Panc1 (cell line): Measurements from ENCODE around the gene GFPT2. TPM values are rescaled to one million over a fixed set of nuclear protein-coding genes. Genes with fewer than 3 reads are reported as not detected.

Experiments used
- ATAC-seq: fragments of 200-7000 bp; cut with Tn5 transposase; 2 replicates; pipeline ENCODE4 v1.9.1; 2020; ENCODE audit warnings: mild to moderate bottlenecking, moderate library complexity
- BruUV-seq: library from RNA; stranded (reverse); fragments of 400-500 nt; replicated peaks from 2 replicates; lab custom pipeline; 2021; lab: Mats Ljungman, UMichigan
- CTCF ChIA-PET: fragments of 300-600 bp; sonication (Branson Sonifier 250); formaldehyde crosslinking; loops from one replicate; lab custom pipeline; 2022; ENCODE audit warnings: antibody characterized with exemption; lab: Charles Lee
- POLR2A ChIA-PET: fragments of 300-600 bp; sonication (Branson Sonifier 250); formaldehyde crosslinking; loops from one replicate; lab custom pipeline; 2022; ENCODE audit warnings: antibody characterized with exemption; lab: Charles Lee
- DNase-seq: peaks from one replicate; pipeline ENCODE4 v3.0.0-alpha.2; 2010; ENCODE audit warnings: low read depth, low spot score
- H3K27ac ChIP-seq: 2 replicates; pipeline ENCODE4 v1.5.1; 2011; ENCODE audit warnings: mild to moderate bottlenecking, low read length, inconsistent platforms
- H3K27me3 ChIP-seq: fragments of 200-500 bp; sonication (Bioruptor generic); 2 replicates; pipeline ENCODE4 v1.6.0; 2014; ENCODE audit warnings: low read length, inconsistent platforms; ENCODE audit not compliant: control insufficient read depth, insufficient read depth
- H3K36me3 ChIP-seq: fragments of 200-500 bp; sonication (Bioruptor generic); 2 replicates; pipeline ENCODE4 v1.5.1; 2014; ENCODE audit warnings: inconsistent platforms, mild to moderate bottlenecking, low read length, moderate library complexity; ENCODE audit not compliant: control insufficient read depth, insufficient read depth
- H3K4me1 ChIP-seq: 2 replicates; pipeline ENCODE4 v1.5.1; 2011; ENCODE audit warnings: inconsistent platforms, mild to moderate bottlenecking, low read length, moderate library complexity; ENCODE audit not compliant: control insufficient read depth, insufficient read depth
- H3K4me3 ChIP-seq, 2 experiments: 2 replicates each; pipeline ENCODE4 v1.5.1; 2011 to 2012; ENCODE audit warnings: low read depth in 2 of 2, low read length in 2 of 2, mild to moderate bottlenecking in 2 of 2, inconsistent platforms in 1 of 2, moderate library complexity in 1 of 2
- H3K9me3 ChIP-seq: fragments of 200-500 bp; sonication (Bioruptor generic); 2 replicates; pipeline ENCODE4 v1.5.1; 2014; ENCODE audit warnings: low read depth, mild to moderate bottlenecking, inconsistent platforms, low read length, moderate library complexity; ENCODE audit not compliant: control insufficient read depth, insufficient read depth
- CTCF ChIP-seq: fragments of 450-650 bp; IDR thresholded peaks from 2 replicates; pipeline ENCODE4 v1.5.1; 2017; ENCODE audit warnings: mild to moderate bottlenecking
- POLR2AphosphoS5 ChIP-seq: IDR thresholded peaks from 2 replicates; pipeline ENCODE4 v1.6.1; 2012; ENCODE audit warnings: mild to moderate bottlenecking, low read depth, low read length, moderate library complexity
- REST ChIP-seq, 2 experiments: IDR thresholded peaks; 2 replicates each; pipeline ENCODE4 v1.6.1; 2011 to 2012; ENCODE audit warnings: low read depth in 2 of 2, control low read depth in 1 of 2, low read length in 1 of 2, mild to moderate bottlenecking in 1 of 2, moderate library complexity in 1 of 2; ENCODE audit not compliant: insufficient read depth in 1 of 2
- SIN3A ChIP-seq: IDR thresholded peaks from 2 replicates; pipeline ENCODE4 v1.6.1; 2012; ENCODE audit warnings: low read depth, mild to moderate bottlenecking, low read length, moderate library complexity, borderline replicate concordance; ENCODE audit not compliant: insufficient read depth
- TCF7L2 ChIP-seq: IDR thresholded peaks from 2 replicates; pipeline ENCODE4 v1.6.1; 2011; ENCODE audit warnings: mild to moderate bottlenecking, low read depth, low read length, inconsistent platforms
- in situ Hi-C: cut with HindIII; loops from 2 replicates; pipeline ENCODE4 v1.10.0; 2016; ENCODE audit warnings: low sequenced_read_pairs, low pct_unique_long_range_greater_than_20kb
- intact Hi-C: fragments of 100-400 bp; cut with micrococcal nuclease; formaldehyde crosslinking; loops from one replicate; pipeline ENCODE4 v1.10.0; 2022; ENCODE audit not compliant: unreplicated experiment
- total RNA-seq: library from RNA; stranded (reverse); gene quantifications from one replicate; pipeline ENCODE4 v1.2.1, GENCODE V29; 2021; ENCODE audit not compliant: unreplicated experiment

GFPT2 gene
- total RNA-seq, 1 experiment from 2014 or later: 2.1 TPM

GRCh38 chr5:180387798-180388197, 34.7 kb upstream of the GFPT2 start:
- Histone ChIP-seq H3K4me1 (no peaks in the 10 kb centered on the region), H3K9me3 (no peaks in the 10 kb centered on the region), H3K4me3 (no peak overlapping the region), H3K36me3 (no peaks in the 10 kb centered on the region), H3K27me3 (no peaks in the 10 kb centered on the region), H3K27ac (no peak overlapping the region)
- no peak for DNase-seq
- TF ChIP-seq TCF7L2 (no peak), POLR2AphosphoS5 (no peak), REST (IDR thresholded peaks at IDR 0.05; ENCODE audit: insufficient read depth in 1 of 2, low read depth in 2 of 2, low read length in 1 of 2) (no peak), SIN3A (no peak), CTCF (no peak)
- ChIA-PET POLR2A (no interaction called here), CTCF (no interaction called here)
- intact Hi-C loops (no loop called here), in situ Hi-C loops (no loop called here)
- no peak for ATAC-seq
- BruUV-seq: no TSS peak

- Histone ChIP-seq H3K27me3 (no peaks in the 10 kb centered on the region), H3K9me3 (no peaks in the 10 kb centered on the region), H3K4me3 (no peak overlapping the region), H3K27ac (no peak overlapping the region), H3K4me1 (no peaks in the 10 kb centered on the region), H3K36me3 (no peaks in the 10 kb centered on the region)
- CTCF ChIA-PET: no interaction called here
- BruUV-seq: no TSS peak
- intact Hi-C loops: no loop called here
- POLR2A ChIA-PET: no interaction called here
- ATAC-seq (no peak), DNase-seq (no peak)
- in situ Hi-C loops: no loop called here
- TF ChIP-seq REST (IDR thresholded peaks at IDR 0.05; ENCODE audit: insufficient read depth in 1 of 2, low read depth in 2 of 2, low read length in 1 of 2) (no peak), TCF7L2 (no peak), SIN3A (no peak), CTCF (no peak), POLR2AphosphoS5 (no peak)
These were observed 29.8 kb upstream of the GFPT2 start for GRCh38 chr5:180382926-180383325.
